ENCODE results near the gene TSEN34.
"Not testable (repeated sequence)": the region's sequence is repeated elsewhere in the genome, so short reads cannot be mapped to it uniquely, and the experiment has no call there.

TSEN34 gene

GRCh38 chr19:54194463-54194862, 3.4 kb downstream of the TSEN34 start:
- H3K27me3 ChIP-seq (ENCODE audit: control insufficient read depth, insufficient read depth, low read length); H3K9ac ChIP-seq (ENCODE audit: low read length); H3K36me3 ChIP-seq (ENCODE audit: control insufficient read depth, insufficient read depth, low read length); H3K4me3 ChIP-seq (ENCODE audit: low read length); H3K9me3 ChIP-seq (ENCODE audit: control insufficient read depth, low read length): not testable (repeated sequence)
- peaks cover 10% of the 10 kb centered on the region for H3K4me1 ChIP-seq (ENCODE audit: control insufficient read depth, insufficient read depth, low read length)

DNA sequence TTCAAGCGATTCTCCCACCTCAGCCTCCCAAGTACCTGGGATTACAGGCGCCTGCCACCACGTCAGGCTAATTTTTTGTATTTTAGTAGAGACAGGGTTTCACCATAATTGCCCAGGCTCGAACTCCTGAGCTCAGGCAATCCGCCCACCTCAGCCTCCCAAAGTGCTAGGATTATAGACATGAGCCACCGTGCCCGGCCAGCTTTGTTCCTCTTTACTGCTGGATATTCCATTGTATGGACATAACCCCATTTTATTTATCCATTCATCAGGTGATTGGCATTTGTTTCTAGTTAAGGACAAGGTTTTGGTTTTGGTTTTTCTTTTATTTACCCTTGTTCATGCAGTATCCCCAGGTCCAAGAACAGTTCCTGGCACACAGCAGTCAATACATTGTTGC, 5.4 kb downstream of the TSEN34 start:
- peaks cover 13% of the 10 kb centered on the region for H3K4me1 ChIP-seq (ENCODE audit: control insufficient read depth, insufficient read depth, low read length)
- H3K36me3 ChIP-seq (ENCODE audit: control insufficient read depth, insufficient read depth, low read length), result no peaks in the 10 kb centered on the region
- no peaks in the 10 kb centered on the region for H3K27me3 ChIP-seq (ENCODE audit: control insufficient read depth, insufficient read depth, low read length)
- no peaks in the 10 kb centered on the region for H3K9me3 ChIP-seq (ENCODE audit: control insufficient read depth, low read length)
- no peak overlapping the region for H3K9ac ChIP-seq (ENCODE audit: low read length)
- no peak overlapping the region for H3K4me3 ChIP-seq (ENCODE audit: low read length)

DNA sequence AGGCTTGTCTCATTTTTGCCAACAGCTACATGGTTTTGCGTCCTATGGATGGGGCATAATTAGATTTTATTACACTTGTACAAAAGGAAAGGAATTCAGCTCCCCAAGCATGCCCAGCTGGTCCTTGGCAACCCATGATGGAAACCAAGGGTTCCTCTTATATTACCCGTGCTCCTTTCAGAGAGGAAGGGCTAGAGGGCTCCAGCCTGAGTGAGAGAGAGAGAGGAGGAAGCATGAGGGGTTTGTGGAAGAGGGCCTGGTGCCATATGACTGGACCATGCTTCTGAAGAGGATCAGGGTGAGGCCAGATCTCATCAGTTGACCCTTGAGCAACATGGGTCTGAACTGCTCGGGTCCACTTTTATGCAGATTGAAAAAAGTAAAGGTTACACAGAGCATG, 6.0 kb downstream of the TSEN34 start:
- no peaks in the 10 kb centered on the region for H3K9me3 ChIP-seq (ENCODE audit: control insufficient read depth, low read length)
- no peak overlapping the region for H3K9ac ChIP-seq (ENCODE audit: low read length)
- H3K4me1 ChIP-seq (ENCODE audit: control insufficient read depth, insufficient read depth, low read length), result peaks cover 13% of the 10 kb centered on the region
- H3K4me3 ChIP-seq (ENCODE audit: low read length), result no peak overlapping the region
- H3K36me3 ChIP-seq (ENCODE audit: control insufficient read depth, insufficient read depth, low read length), result peaks cover under 1% of the 10 kb centered on the region
- H3K27me3 ChIP-seq (ENCODE audit: control insufficient read depth, insufficient read depth, low read length), result no peaks in the 10 kb centered on the region

DNA sequence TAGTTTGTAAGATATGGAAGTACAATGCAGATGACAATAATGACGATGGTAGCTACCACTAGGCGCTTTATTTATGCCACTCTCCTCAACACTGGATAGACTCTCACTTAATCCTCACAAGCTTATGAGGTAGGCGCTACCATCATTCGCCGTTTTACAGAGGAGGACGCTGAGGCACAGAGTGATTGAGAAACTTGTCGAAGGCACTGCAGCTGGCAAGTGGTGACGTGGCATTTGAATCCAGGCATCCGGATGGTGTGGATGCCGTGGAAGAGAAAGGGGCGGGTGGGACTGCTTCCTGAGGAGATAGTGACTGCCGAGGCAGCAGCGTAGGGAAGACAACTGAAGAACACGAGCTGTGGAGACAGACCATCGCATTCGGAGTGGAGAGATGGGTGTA, 8.3 kb downstream of the TSEN34 start:
- H3K4me1 ChIP-seq (ENCODE audit: control insufficient read depth, insufficient read depth, low read length), result peaks cover 30% of the 10 kb centered on the region
- H3K9ac ChIP-seq (ENCODE audit: low read length), result no peak overlapping the region
- no peak overlapping the region for H3K4me3 ChIP-seq (ENCODE audit: low read length)
- no peaks in the 10 kb centered on the region for H3K27me3 ChIP-seq (ENCODE audit: control insufficient read depth, insufficient read depth, low read length)
- H3K9me3 ChIP-seq (ENCODE audit: control insufficient read depth, low read length), result no peaks in the 10 kb centered on the region
- H3K36me3 ChIP-seq (ENCODE audit: control insufficient read depth, insufficient read depth, low read length), result peaks cover 8% of the 10 kb centered on the region

GRCh38 chr19:54201172-54201701, 10.1 kb downstream of the TSEN34 start:
- no peaks in the 10 kb centered on the region for H3K9me3 ChIP-seq (ENCODE audit: control insufficient read depth, low read length)
- peaks cover 12% of the 10 kb centered on the region for H3K36me3 ChIP-seq (ENCODE audit: control insufficient read depth, insufficient read depth, low read length)
- peak overlapping the region; percentile 31 for H3K4me3 ChIP-seq (ENCODE audit: low read length)
- H3K27me3 ChIP-seq (ENCODE audit: control insufficient read depth, insufficient read depth, low read length), result no peaks in the 10 kb centered on the region
- H3K4me1 ChIP-seq (ENCODE audit: control insufficient read depth, insufficient read depth, low read length), result peaks cover 39% of the 10 kb centered on the region
- peak overlapping the region; percentile 94 for H3K9ac ChIP-seq (ENCODE audit: low read length)

GRCh38 chr19:54201980-54202379, 10.9 kb downstream of the TSEN34 start:
- Histone ChIP-seq H3K9ac (ENCODE audit: low read length) (peak overlapping the region; percentile 94), H3K36me3 (ENCODE audit: control insufficient read depth, insufficient read depth, low read length) (peaks cover 19% of the 10 kb centered on the region), H3K4me3 (ENCODE audit: low read length) (no peak overlapping the region), H3K9me3 (ENCODE audit: control insufficient read depth, low read length) (no peaks in the 10 kb centered on the region), H3K4me1 (ENCODE audit: control insufficient read depth, insufficient read depth, low read length) (peaks cover 46% of the 10 kb centered on the region), H3K27me3 (ENCODE audit: control insufficient read depth, insufficient read depth, low read length) (no peaks in the 10 kb centered on the region)

GRCh38 chr19:54203151-54203611, 12.1 kb downstream of the TSEN34 start:
- Histone ChIP-seq H3K4me3 (ENCODE audit: low read length) (no peak overlapping the region), H3K9me3 (ENCODE audit: control insufficient read depth, low read length) (no peaks in the 10 kb centered on the region), H3K27me3 (ENCODE audit: control insufficient read depth, insufficient read depth, low read length) (no peaks in the 10 kb centered on the region), H3K4me1 (ENCODE audit: control insufficient read depth, insufficient read depth, low read length) (peaks cover 51% of the 10 kb centered on the region), H3K9ac (ENCODE audit: low read length) (peak overlapping the region; percentile 11), H3K36me3 (ENCODE audit: control insufficient read depth, insufficient read depth, low read length) (peaks cover 22% of the 10 kb centered on the region)

DNA sequence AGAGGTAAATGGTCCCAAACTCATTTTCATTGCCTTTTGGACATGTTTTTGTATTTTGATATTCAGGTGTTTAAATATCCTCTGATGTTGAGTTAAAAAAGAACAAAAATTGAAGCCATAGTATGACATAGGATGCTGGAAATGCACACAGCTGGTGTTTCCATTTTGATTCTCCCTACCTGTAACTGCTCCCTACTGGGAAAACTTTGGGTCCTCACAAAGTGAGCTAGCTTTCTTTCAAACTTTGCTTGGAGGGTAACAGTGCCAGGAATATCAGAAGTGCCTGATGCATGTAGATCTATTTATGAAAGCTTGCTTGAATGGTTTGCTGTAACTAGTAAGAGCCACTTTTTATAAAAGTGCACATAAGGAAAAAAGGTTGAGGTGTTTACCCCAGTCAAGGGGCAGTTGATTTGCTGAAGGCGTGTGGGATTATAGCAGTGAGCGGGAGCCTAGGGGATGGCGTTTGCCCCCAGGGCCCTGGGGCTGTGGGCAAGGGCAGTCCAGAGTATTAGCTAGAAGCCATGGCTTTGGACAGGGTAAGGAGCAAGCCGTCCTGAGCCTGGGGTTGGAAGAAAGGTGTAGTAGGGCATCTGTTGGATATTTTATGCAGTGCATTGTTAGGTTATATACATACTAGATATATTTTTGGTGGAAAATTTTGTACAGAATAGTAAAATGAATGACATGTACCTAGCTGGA, 13.8 kb downstream of the TSEN34 start:
- no peak overlapping the region for H3K4me3 ChIP-seq (ENCODE audit: low read length)
- no peaks in the 10 kb centered on the region for H3K9me3 ChIP-seq (ENCODE audit: control insufficient read depth, low read length)
- H3K4me1 ChIP-seq (ENCODE audit: control insufficient read depth, insufficient read depth, low read length), result peaks cover 68% of the 10 kb centered on the region
- no peaks in the 10 kb centered on the region for H3K27me3 ChIP-seq (ENCODE audit: control insufficient read depth, insufficient read depth, low read length)
- peaks cover 22% of the 10 kb centered on the region for H3K36me3 ChIP-seq (ENCODE audit: control insufficient read depth, insufficient read depth, low read length)
- H3K9ac ChIP-seq (ENCODE audit: low read length), result no peak overlapping the region

DNA sequence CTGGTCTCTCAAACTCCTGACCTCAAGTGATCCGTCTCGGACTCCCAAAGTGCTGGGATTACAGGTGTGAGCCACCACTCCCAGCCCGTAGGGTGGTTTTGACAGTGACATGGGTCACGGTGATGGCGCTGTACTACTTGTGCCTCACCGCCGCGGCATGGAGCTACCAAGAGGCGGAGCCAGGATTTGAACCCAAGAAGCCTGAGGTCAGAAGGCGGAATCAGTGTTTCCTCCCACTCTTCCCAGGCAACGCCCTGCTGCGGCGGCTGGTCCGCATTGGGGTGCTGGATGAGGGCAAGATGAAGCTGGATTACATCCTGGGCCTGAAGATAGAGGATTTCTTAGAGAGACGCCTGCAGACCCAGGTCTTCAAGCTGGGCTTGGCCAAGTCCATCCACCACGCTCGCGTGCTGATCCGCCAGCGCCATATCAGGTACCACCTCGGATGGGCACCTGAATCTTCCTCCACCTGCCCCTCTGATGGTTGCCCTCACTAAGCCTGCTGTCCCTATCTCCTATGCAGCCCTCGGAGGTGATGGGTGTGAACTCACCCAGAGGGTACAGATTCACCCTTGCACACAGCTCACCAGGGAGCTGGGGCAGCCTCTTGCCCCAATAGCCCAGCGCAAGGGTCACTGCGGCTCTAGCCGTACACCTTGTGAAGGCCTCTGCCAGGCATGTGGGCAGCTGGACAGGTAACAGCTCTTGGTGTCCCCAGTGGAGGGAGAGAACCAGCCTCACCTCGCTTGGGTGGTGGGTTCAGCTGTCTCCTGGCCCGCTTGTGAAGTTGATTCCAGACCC, 15.1 kb downstream of the TSEN34 start:
- H3K9me3 ChIP-seq (ENCODE audit: control insufficient read depth, low read length), result no peaks in the 10 kb centered on the region
- peaks cover 22% of the 10 kb centered on the region for H3K36me3 ChIP-seq (ENCODE audit: control insufficient read depth, insufficient read depth, low read length)
- peaks cover 81% of the 10 kb centered on the region for H3K4me1 ChIP-seq (ENCODE audit: control insufficient read depth, insufficient read depth, low read length)
- H3K27me3 ChIP-seq (ENCODE audit: control insufficient read depth, insufficient read depth, low read length), result no peaks in the 10 kb centered on the region
- no peak overlapping the region for H3K9ac ChIP-seq (ENCODE audit: low read length)
- no peak overlapping the region for H3K4me3 ChIP-seq (ENCODE audit: low read length)

DNA sequence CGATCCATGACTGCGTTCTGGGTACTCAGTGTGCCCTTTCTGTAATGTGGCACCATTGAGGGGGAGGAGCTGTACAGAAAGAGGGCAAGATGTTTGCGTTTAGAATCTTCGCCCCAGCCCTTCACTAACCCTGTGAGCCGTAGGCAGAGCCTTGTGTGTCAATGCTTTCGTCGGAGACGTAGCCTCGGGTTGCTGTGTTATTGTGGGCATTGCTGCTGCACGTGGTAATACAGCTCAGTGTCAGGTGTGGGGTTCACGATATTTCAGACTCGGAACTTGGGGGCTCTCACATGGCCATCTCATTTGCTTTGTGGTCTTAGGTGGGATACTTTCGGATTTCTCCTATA, 15.7 kb downstream of the TSEN34 start:
- H3K4me1 ChIP-seq (ENCODE audit: control insufficient read depth, insufficient read depth, low read length), result peaks cover 76% of the 10 kb centered on the region
- peaks cover 22% of the 10 kb centered on the region for H3K36me3 ChIP-seq (ENCODE audit: control insufficient read depth, insufficient read depth, low read length)
- H3K4me3 ChIP-seq (ENCODE audit: low read length), result no peak overlapping the region

DNA sequence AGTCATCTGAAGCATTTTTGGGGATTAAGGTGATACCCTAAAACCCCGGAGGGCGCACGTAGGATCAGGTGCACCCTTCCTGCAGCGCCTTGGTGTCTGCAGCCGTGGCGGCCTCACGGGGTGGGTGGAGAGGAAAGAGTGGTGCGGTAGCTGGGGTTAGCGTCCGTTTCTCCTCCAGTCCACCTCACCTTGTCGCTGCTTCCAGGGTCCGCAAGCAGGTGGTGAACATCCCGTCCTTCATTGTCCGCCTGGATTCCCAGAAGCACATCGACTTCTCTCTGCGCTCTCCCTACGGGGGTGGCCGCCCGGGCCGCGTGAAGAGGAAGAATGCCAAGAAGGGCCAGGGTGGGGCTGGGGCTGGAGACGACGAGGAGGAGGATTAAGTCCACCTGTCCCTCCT, 16.1 kb downstream of the TSEN34 start:
- not testable (repeated sequence) for H3K27me3 ChIP-seq (ENCODE audit: control insufficient read depth, insufficient read depth, low read length); H3K4me3 ChIP-seq (ENCODE audit: low read length); H3K9me3 ChIP-seq (ENCODE audit: control insufficient read depth, low read length); H3K9ac ChIP-seq (ENCODE audit: low read length)
- Histone ChIP-seq H3K4me1 (ENCODE audit: control insufficient read depth, insufficient read depth, low read length) (peaks cover 72% of the 10 kb centered on the region), H3K36me3 (ENCODE audit: control insufficient read depth, insufficient read depth, low read length) (peaks cover 21% of the 10 kb centered on the region)

More for the DNA sequence above, 15.7 kb downstream of the TSEN34 start:
- Histone ChIP-seq H3K9me3 (ENCODE audit: control insufficient read depth, low read length) (no peaks in the 10 kb centered on the region), H3K9ac (ENCODE audit: low read length) (no peak overlapping the region), H3K27me3 (ENCODE audit: control insufficient read depth, insufficient read depth, low read length) (no peaks in the 10 kb centered on the region)

GRCh38 chr19:54207676-54207982, 16.5 kb downstream of the TSEN34 start:
- Histone ChIP-seq H3K4me3 (ENCODE audit: low read length) (no peak overlapping the region), H3K4me1 (ENCODE audit: control insufficient read depth, insufficient read depth, low read length) (peaks cover 68% of the 10 kb centered on the region), H3K9ac (ENCODE audit: low read length) (no peak overlapping the region), H3K9me3 (ENCODE audit: control insufficient read depth, low read length) (no peaks in the 10 kb centered on the region), H3K36me3 (ENCODE audit: control insufficient read depth, insufficient read depth, low read length) (peaks cover 16% of the 10 kb centered on the region), H3K27me3 (ENCODE audit: control insufficient read depth, insufficient read depth, low read length) (no peaks in the 10 kb centered on the region)
